Tibial nerve (tissue), 3 donors: ENCODE data around the gene GRAMD1A.

Source experiments
- CTCF ChIP-seq, 5 experiments: fragments of 200-600 bp in 3 of 5; fragments of 450-650 bp in 2 of 5; sonication (generic) in 3 of 5; IDR thresholded peaks; one replicate each; pipeline ENCODE4 v1.5.1; 2016 to 2019; ENCODE audit warnings: antibody characterized with exemption in 5 of 5, mild to moderate bottlenecking in 3 of 5, moderate library complexity in 2 of 5
- POLR2A ChIP-seq, 2 donors: fragments of 450-650 bp; IDR thresholded peaks; one replicate each; pipeline ENCODE4 v1.6.1; 2017; ENCODE audit warnings: antibody characterized with exemption in 2 of 2, mild to moderate bottlenecking in 2 of 2, moderate library complexity in 2 of 2

GRCh38 chr19:35063940-35064818 is 64.1 kb downstream of the GRAMD1A start:
- TF ChIP-seq CTCF (IDR thresholded peaks at IDR 0.05) (no peak), POLR2A (IDR thresholded peaks at IDR 0.05) (no peak)
